HG03280 (cell line): ENCODE results near the gene DENND1A.
"Not testable (repeated sequence)": the region's sequence is repeated elsewhere in the genome, so short reads cannot be mapped to it uniquely, and the experiment has no call there.

ENCODE experiments used
- ATAC-seq: cut with Tn5 transposase; IDR thresholded peaks from one replicate; pipeline ENCODE4 v1.9.1; 2021; ENCODE audit warnings: mild to moderate bottlenecking, moderate library complexity; ENCODE audit not compliant: unreplicated experiment

DENND1A gene

GRCh38 chr9:123952641-123953495, 22.9 kb upstream of the DENND1A start:
- no peak for ATAC-seq

GRCh38 chr9:123948286-123948685, 18.4 kb upstream of the DENND1A start:
- ATAC-seq = no peak

- ATAC-seq = no peak
Observed at GRCh38 chr9:123947326-123947725, 17.4 kb upstream of the DENND1A start.

- ATAC-seq = no peak
Observed at GRCh38 chr9:123946101-123946821, 16.3 kb upstream of the DENND1A start.

GRCh38 chr9:123945532-123945931, 15.6 kb upstream of the DENND1A start:
- ATAC-seq = no peak

- ATAC-seq = not testable (repeated sequence)
Observed at GRCh38 chr9:123944464-123944863, 14.5 kb upstream of the DENND1A start.

- ATAC-seq = no peak
Observed at GRCh38 chr9:123943671-123944070, 13.7 kb upstream of the DENND1A start.

- ATAC-seq = no peak
Observed at GRCh38 chr9:123942542-123942941, 12.6 kb upstream of the DENND1A start.

GRCh38 chr9:123941524-123942070, 11.7 kb upstream of the DENND1A start:
- ATAC-seq = no peak

- no peak for ATAC-seq
Observed at GRCh38 chr9:123940721-123941523, 11.0 kb upstream of the DENND1A start.

GRCh38 chr9:123938401-123938800, 8.5 kb upstream of the DENND1A start:
- ATAC-seq = no peak

GRCh38 chr9:123936575-123936974, 6.6 kb upstream of the DENND1A start:
- ATAC-seq = not testable (repeated sequence)

GRCh38 chr9:123933440-123934212, 3.7 kb upstream of the DENND1A start:
- no peak for ATAC-seq

GRCh38 chr9:123929177-123929869, 603 bp downstream of the DENND1A start:
- ATAC-seq = peak; percentile 31

- ATAC-seq = no peak
Observed at GRCh38 chr9:123928533-123929176, 1.3 kb downstream of the DENND1A start.

- no peak for ATAC-seq
Observed at GRCh38 chr9:123927625-123928532, 2.0 kb downstream of the DENND1A start.

- no peak for ATAC-seq
Observed at GRCh38 chr9:123926941-123927340, 3.0 kb downstream of the DENND1A start.

GRCh38 chr9:123925819-123926218, 4.1 kb downstream of the DENND1A start:
- ATAC-seq = no peak
